ENCODE results near the gene CA10. TPM values are rescaled to one million over a fixed set of nuclear protein-coding genes. Genes with fewer than 3 reads are reported as not detected.

The CA10 gene
- total RNA-seq, 2 donors from 2014 or later, result not detected

DNA sequence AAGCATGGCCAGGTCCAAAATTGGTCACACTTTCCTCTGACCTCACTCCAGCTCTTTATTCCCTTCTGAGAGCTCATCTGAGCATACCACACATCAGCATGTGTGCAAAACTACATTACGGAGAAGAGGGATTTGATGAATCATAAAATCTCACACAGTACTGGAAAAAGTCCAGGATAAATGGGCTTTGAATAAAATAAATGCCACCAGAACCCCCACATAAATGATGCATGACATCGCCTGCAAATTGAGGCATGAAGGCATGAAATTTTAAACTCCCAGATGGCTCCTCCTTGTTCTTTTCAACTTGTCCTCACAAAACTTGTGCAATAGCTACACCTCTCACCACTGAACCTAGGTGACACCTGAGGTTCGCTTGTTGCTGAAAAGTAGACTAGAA is 439.5 kb downstream of the CA10 start:
- no peaks in the 10 kb centered on the region for H3K27me3 ChIP-seq (replicated peaks; ENCODE audit: insufficient read depth)
- no peaks in the 10 kb centered on the region for H3K36me3 ChIP-seq
- ATAC-seq (ENCODE audit: insufficient number of reproducible peaks, low FRiP score, low read depth) (no peak), DNase-seq (ENCODE audit: low spot score) (no peak)
- no peak overlapping the region for H3K27ac ChIP-seq
- no peaks in the 10 kb centered on the region for H3K9me3 ChIP-seq
- TF ChIP-seq, protein P1, sequence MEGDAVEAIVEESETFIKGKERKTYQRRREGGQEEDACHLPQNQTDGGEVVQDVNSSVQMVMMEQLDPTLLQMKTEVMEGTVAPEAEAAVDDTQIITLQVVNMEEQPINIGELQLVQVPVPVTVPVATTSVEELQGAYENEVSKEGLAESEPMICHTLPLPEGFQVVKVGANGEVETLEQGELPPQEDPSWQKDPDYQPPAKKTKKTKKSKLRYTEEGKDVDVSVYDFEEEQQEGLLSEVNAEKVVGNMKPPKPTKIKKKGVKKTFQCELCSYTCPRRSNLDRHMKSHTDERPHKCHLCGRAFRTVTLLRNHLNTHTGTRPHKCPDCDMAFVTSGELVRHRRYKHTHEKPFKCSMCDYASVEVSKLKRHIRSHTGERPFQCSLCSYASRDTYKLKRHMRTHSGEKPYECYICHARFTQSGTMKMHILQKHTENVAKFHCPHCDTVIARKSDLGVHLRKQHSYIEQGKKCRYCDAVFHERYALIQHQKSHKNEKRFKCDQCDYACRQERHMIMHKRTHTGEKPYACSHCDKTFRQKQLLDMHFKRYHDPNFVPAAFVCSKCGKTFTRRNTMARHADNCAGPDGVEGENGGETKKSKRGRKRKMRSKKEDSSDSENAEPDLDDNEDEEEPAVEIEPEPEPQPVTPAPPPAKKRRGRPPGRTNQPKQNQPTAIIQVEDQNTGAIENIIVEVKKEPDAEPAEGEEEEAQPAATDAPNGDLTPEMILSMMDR (IDR thresholded peaks at IDR 0.05), result no peak
- H3K4me3 ChIP-seq, result no peak overlapping the region
- H3K4me1 ChIP-seq (ENCODE audit: control insufficient read depth in 1 of 2, low read depth in 2 of 2), result no peaks in the 10 kb centered on the region

DNA sequence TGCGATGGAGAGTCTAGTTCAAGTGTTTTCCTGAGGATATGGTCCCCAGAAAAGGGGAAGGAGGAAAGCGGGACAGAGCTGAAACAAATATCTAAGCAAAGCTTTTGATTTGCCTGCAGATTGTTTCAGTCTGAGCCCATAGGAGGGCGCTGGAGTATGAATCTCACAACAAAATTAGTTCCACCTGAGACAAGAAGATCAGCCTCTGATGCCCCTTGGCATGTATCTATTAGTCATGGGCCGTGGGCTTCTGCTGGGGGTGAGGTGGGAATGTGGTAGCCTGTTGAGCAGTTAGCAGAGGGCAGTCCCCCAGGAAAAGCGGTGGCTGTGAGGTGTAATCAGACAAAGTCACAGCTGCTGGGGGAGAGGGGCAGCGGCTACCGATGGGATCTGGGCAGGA is 446.9 kb downstream of the CA10 start:
- TF ChIP-seq, protein P1 (IDR thresholded peaks at IDR 0.05), result no peak
- Histone ChIP-seq H3K9me3 (no peaks in the 10 kb centered on the region), H3K4me3 (no peak overlapping the region), H3K27ac (no peak overlapping the region), H3K27me3 (replicated peaks; ENCODE audit: insufficient read depth) (no peaks in the 10 kb centered on the region), H3K4me1 (ENCODE audit: control insufficient read depth in 1 of 2, low read depth in 2 of 2) (peaks cover 0 to 21% of the 10 kb centered on the region in 2 donors), H3K36me3 (no peaks in the 10 kb centered on the region)
- DNase-seq (ENCODE audit: low spot score) (no peak), ATAC-seq (ENCODE audit: insufficient number of reproducible peaks, low FRiP score, low read depth) (no peak)

DNA sequence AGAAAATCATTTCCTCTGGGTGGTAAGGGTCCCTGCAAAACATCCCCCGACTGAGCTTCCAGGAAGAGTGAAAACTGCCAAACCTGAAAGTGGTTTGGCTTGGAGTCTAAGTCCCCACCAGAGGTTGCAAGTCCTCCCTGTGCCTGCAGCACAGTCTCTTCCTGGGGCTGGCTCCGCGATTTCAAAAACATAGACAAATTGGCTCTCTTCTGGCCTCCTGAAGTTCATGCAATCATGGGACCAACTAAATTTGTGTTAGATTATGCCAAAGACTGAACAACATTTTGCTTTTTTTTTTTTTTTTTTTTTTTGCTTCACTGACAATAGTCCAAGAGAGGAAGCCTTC is 447.9 kb downstream of the CA10 start:
- no peak overlapping the region for H3K27ac ChIP-seq
- H3K27me3 ChIP-seq (replicated peaks; ENCODE audit: insufficient read depth), result no peaks in the 10 kb centered on the region
- peaks cover 0 to 21% of the 10 kb centered on the region in 2 donors for H3K4me1 ChIP-seq (ENCODE audit: control insufficient read depth in 1 of 2, low read depth in 2 of 2)
- H3K4me3 ChIP-seq, result no peak overlapping the region
- no peaks in the 10 kb centered on the region for H3K9me3 ChIP-seq
- ATAC-seq (ENCODE audit: insufficient number of reproducible peaks, low FRiP score, low read depth) (no peak), DNase-seq (ENCODE audit: low spot score) (no peak)
- no peaks in the 10 kb centered on the region for H3K36me3 ChIP-seq
- TF ChIP-seq, protein P1 (IDR thresholded peaks at IDR 0.05), result no peak

DNA sequence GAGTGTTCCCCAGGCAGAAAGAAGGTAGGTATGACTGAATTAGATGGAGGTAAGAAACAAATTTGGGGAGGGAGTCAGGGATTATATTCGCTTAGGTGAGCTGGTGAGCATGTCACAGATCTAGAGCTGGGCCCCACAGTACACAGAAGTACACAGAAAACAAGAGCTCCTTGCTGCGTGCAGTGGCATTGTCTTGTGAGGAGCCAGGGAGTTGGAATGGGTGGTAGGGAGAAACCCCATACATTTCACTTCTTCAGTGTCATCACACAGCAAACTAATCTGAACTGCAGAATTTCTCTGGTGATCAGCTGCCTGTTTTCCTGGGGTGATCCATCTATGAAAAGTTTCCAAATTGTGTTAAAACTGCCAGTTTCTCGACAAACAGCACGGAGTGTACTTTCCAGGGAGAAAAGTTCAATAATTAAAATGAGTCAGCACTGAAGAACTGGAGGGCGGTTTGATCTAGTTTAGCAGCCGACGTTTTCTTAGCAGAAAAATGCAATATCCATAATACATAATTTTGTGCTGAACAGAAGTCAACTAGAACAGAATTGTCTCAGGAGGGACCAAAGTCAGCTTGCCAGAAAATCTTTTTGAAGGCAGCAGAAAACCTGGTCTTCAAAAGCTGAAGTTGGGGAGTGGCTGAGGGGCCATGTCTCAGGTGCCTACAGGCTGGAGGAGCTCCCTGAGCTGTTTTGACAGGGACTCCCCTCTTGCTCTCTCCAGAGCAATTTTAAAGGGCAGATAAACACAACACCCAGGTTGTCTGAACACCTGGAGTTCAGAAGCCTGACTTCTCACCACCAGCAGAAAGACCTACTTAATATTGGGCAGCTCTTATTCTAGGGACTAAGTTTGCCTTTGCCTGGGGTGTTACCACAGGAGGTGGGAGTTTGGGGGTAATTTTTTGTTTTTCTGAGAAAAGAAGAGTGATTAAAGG is 448.6 kb downstream of the CA10 start:
- no peaks in the 10 kb centered on the region for H3K36me3 ChIP-seq
- no peak for DNase-seq (ENCODE audit: low spot score)
- TF ChIP-seq, protein P1 (IDR thresholded peaks at IDR 0.05), result no peak
- no peaks in the 10 kb centered on the region for H3K9me3 ChIP-seq
- no peak overlapping the region for H3K4me3 ChIP-seq
- H3K27ac ChIP-seq, result peak overlapping the region in 1 of 2 donors; percentile 4
- H3K4me1 ChIP-seq (ENCODE audit: control insufficient read depth in 1 of 2, low read depth in 2 of 2), result peaks cover 0 to 21% of the 10 kb centered on the region in 2 donors
- no peak for ATAC-seq (ENCODE audit: insufficient number of reproducible peaks, low FRiP score, low read depth)
- no peaks in the 10 kb centered on the region for H3K27me3 ChIP-seq (replicated peaks; ENCODE audit: insufficient read depth)

DNA sequence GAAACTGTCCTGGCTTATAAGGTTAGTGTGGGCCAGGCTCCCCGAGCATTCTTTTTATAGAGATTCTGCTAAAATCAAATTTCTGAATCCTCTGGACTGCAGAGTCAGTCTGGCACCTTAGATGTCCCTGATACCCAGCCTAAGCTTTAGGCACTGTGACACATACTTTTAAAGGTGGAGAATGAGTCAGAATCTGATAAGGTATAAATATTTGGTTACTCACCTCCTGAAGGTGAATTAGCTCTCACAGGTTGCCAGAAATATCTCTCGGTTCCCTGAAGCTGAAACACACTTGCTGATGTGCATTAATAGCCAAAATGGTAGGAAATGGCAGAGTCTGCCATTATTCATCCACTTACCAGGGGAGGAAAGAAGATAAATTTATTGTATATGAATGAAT is 451.3 kb downstream of the CA10 start:
- TF ChIP-seq, protein P1 (IDR thresholded peaks at IDR 0.05), result no peak
- no peak for ATAC-seq (ENCODE audit: insufficient number of reproducible peaks, low FRiP score, low read depth)
- H3K4me1 ChIP-seq (ENCODE audit: control insufficient read depth in 1 of 2, low read depth in 2 of 2), result peaks cover 10 to 40% of the 10 kb centered on the region in 2 donors

More for the DNA sequence above, 451.3 kb downstream of the CA10 start:
- Histone ChIP-seq H3K27me3 (replicated peaks; ENCODE audit: insufficient read depth) (no peaks in the 10 kb centered on the region), H3K4me3 (no peak overlapping the region), H3K27ac (no peak overlapping the region), H3K36me3 (no peaks in the 10 kb centered on the region), H3K9me3 (no peaks in the 10 kb centered on the region)
- DNase-seq (ENCODE audit: low spot score), result no peak
